Posterior cingulate gyrus (tissue), 11 donors: ENCODE measurements around the gene JOSD1.
A peak's percentile ranks its signal among the peaks of the same experiment; 100 is the strongest.

Experiments
- DNase-seq, 10 donors: peaks; one replicate each; pipeline versions ENCODE4 v3.0.0 to v3.0.0-alpha.2; 2020 to 2021; ENCODE audit warnings: mixed read lengths in 3 of 10
- intact Hi-C: fragments of 100-400 bp; cut with DNase I; formaldehyde crosslinking; loops from one replicate; pipeline ENCODE4 v1.15.1; 2023

Gene JOSD1

DNA sequence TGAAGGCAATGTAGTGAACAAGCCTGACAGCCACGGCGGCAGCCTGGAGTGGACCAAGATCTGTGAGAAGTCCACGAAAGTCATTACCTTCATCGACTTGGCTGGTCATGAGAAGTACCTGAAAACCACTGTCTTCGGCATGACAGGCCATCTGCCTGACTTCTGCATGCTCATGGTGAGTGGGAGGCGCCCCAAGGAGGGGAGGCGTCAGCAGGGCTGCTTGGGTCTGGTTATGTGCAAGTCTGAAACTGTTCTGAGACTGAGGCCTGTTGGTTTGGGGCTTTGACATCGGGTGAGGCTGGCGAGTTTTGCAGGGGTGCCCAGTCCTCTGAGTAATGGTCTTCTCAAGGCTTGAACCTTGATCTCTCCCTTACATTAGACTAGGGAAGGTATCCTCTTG is 16.1 kb upstream of the JOSD1 start:
- peak in 1 of 10 donors; percentile 73 for DNase-seq
- intact Hi-C loops = no loop called here

GRCh38 chr22:38716271-38716670 is 15.5 kb upstream of the JOSD1 start:
- intact Hi-C loops = no loop called here
- DNase-seq = no peak

GRCh38 chr22:38715852-38716251 is 15.1 kb upstream of the JOSD1 start:
- DNase-seq = peak in 1 of 10 donors; percentile 62
- intact Hi-C loops = no loop called here

DNA sequence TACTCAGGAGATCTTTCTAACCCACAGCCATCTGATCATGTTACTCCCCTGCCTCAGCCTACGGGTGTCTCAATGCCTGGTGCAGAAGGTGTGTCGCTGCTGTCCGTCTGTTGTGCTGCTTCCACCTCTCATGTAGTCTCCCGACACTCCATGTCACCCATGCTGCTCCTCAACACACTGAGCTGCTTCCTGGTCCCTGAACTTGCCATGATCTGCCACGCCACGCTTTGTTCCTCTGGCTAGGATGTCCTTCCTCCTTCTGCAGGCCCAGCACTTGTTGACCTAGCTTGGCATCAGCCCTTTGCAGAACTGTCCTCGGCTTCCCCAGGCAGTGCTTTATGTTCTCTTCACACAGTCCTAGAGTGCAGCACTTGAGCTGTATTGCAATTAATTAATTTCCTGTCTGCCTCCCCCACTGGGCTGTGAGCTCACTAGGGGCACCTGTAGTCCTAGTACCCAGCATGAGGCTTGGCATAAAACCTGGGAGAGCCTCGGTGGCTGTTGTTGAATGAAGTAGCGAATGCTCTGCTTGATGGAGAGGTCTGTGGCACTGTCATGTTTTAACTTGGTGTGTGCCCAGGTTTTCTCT is 14.5 kb upstream of the JOSD1 start:
- intact Hi-C loops = no loop called here
- DNase-seq = peak in 1 of 10 donors; percentile 75

GRCh38 chr22:38713921-38714320 is 13.2 kb upstream of the JOSD1 start:
- no peak for DNase-seq
- intact Hi-C loops = no loop called here

DNA sequence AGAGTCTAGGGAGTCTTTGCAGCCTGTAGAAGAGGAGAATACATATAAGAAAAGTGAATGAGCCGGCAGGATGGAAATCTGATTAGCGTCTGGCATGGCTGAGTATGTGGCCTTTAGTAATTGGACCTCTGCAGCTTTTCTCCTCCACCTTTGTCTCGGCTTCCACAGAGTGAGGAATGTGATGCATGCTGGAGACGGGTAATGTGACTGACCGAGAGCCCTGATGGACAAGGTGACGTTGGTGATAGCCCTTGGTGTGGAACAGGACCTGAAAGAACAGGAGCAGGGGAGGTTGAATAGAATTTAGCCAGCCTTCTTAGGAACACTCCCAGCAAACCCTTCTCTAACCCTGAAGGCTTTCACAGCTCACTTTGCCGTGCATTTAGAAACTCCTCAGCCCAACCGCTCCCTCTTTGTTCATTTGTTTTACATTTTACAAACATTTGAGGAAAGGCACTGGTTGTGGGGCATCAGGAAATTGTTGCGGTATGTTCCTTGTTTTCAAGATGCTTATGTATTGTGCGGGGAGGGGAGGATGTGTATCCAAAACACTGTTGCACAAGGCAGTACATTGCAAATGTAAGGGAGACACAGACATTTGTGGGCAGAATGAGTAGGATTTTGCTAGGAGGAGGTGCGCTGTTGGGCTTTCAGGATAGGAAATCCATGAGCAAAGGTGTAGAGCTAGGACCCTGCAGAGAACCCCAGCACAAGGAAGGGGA is 11.9 kb upstream of the JOSD1 start:
- DNase-seq = no peak
- intact Hi-C loops = no loop called here

- no peak for DNase-seq
- intact Hi-C loops = no loop called here
These were observed 10.1 kb upstream of the JOSD1 start for GRCh38 chr22:38710866-38711265.

DNA sequence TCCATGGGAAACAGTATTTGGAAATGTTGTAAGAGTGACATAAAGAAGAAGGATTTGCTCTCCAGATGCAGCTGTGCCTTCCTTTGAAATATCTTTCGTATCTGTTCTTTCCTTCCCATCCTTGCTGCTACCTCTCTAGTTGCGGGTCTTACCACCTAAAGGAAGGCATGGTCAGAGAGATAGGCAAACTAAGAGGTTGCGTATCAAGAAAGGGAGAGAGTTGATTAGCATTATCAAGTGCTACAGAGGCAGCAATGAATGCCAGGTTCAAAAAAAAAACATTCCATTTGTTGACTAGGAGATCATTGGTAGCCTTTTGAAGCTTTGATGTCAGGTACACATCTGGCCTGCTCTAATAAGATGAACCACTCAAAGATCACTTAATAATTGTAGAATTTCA is 9.6 kb upstream of the JOSD1 start:
- intact Hi-C loops = no loop called here
- no peak for DNase-seq

DNA sequence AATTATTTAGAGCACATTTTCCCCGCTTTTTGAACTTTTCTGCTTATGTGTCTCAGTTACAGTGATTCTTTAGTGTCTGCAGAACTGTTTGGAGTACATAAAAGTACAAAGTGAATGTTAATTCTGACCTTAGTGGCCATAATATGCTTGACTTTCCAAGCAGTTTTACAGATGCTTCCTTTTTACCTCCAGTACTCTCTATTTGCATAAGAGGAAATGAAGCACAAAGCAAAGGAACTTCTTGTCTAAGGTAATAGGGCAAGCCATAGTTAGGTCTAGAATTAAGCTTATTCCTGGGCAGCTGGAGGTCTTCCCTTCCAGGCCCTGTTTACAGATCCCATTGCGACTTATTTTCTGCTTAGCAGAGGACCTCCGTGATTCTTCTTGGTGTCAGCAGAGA is 8.6 kb upstream of the JOSD1 start:
- intact Hi-C loops = loop anchor here (10.0 kb wide), 1 partner anchor 205 kb away; the partner anchor contains the start of gene DDX17
- DNase-seq = no peak

DNA sequence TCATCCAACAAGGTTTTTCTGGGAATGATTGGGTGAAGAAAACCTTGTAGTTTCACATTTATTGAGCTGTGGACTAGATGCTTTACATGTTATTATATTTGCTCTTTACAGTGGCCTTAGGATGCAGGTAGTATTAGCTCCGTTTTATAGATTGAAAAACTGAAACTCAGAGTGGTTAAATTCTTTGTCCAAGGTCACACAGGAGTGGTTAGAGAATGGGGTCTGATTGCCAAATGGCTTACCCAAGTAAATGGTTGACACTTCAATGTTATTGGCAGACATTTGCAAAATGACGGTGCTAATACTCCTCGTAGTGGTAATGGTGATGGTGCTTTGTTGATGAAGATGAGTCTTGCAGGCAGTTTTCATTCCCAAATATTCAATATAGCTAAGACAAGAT is 7.2 kb upstream of the JOSD1 start:
- intact Hi-C loops = loop anchor here (10.0 kb wide), 1 partner anchor 203 kb away; the partner anchor contains the start of gene DDX17
- no peak for DNase-seq

- intact Hi-C loops = loop anchor here (10.0 kb wide), 1 partner anchor 203 kb away; the partner anchor contains the start of gene DDX17
- no peak for DNase-seq
These were observed 6.6 kb upstream of the JOSD1 start for GRCh38 chr22:38707346-38707745.

- DNase-seq = no peak
- intact Hi-C loops = loop anchor here (10.0 kb wide), 1 partner anchor 202 kb away; the partner anchor contains the start of gene DDX17
These were observed 6.1 kb upstream of the JOSD1 start for GRCh38 chr22:38706901-38707195.

DNA sequence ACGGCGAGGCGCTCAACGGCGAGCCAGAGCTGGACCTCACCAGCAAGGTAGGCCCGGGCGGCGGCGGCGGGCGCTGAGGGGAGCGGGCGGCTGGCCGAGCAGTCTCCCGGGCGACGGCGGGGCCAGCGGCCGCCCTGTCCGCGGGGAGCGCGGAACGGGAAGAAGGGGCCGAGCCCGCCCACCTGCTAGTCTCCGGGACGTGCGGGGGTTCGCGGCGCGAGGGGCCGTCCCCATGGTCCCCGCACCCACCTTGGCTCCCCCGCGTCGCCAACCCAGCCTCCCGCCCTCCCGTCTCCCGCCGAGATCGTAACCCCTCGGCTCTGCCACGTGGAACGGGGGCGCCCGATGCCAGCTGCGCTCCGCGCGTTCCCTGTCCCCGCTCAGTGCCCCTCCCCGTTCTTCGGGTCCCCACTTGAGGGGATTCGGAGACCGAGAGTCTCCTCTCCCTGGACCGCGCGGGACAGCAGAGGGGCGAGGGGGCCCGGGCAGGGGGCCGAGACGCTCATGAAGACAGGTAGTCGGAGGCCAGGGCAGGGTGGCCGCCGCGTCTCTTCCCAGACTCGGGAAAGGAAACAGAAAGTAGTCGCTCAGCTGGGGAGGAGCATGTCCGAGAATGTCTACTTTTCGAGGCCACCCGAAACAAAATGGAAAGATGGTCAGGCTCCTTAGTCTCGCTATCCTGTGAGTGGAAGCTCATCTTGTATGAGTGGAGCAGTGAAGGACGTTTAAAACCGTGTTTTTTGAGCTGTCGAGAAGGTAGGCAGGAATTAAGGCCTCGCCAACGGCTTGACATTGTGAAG is 5.6 kb upstream of the JOSD1 start:
- intact Hi-C loops = loop anchor here (10.0 kb wide), 1 partner anchor 202 kb away; the partner anchor contains the start of gene DDX17
- DNase-seq = peak in 7 of 10 donors; percentile 18 to 91 (median 52)

DNA sequence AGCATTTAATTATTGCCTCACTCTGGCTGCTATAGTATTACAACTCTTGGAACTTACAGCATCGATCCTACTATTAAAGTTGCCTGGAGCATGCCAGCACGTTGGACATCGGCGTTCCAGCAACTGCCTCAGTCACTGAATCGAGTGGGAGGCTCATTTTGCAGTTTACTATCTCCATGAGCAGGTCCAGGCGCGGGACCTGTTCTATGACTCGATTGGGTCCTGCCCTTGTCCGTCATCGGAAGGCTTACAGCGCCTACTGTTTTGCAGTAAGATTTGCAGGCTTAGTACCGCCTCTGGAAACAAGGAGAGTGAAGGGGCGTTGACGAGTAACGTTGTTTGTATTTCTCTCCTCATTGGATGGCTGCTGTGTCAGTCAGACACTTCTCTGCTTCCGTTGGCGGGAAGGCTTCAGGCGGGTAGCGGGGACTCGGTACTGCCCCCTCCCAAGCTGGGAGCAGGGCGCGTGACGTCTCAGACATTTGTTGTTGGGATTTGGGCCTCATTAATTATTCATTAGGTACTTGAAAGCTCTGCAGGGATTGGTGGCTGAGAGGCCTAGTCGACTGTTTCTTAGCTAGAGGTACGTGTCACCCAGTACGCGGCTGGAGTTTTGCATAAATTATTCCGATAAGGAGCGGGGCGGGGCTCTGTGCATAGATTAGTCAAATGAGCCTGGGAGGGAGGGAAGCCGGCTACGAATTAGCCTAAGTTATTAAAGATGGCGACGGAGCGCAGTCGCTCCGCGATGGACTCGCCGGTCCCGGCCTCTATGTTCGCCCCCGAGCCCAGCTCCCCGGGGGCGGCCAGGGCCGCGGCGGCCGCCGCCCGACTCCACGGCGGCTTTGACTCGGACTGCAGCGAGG is 4.7 kb upstream of the JOSD1 start, which contains the start of gene GTPBP1:
GTPBP1 (plus strand) TSS at position 710 of the 866 bp plus-strand sequence; CDS start at position 722, 12 bp downstream.
- intact Hi-C loops = loop anchor here (2.0 to 10.0 kb wide), 2 partner anchors 49 to 201 kb away; partner anchors contain the start of genes DDX17 and SUN2
- peak; percentile 96 to 100 (median 98) for DNase-seq

DNA sequence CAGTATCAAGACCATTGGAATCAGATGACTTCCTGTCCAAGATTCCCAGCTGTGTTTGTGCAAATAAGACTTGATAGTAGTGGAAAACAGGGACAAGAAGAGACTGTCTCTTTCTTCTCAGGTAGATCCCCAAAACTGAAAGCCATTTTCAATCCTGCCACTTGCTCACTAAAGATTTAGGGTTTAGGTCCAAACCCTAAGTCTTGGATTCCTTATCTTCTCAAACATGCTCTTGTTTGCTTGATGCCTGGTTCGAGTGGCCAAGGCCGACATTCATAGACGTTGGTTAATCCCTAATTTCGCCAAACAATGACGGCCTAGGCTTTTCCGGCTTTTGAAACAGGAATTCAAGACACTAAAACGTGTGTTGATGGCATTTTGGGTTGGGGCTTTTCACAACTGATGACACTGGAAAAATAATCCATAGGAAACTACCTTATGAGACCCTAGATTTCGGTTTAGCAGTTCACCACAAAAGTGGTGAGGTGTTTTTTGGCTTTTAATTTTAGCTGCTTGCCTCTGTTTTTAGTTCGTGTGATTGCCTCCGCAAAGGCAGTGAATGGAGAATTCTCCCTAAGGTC is 4.0 kb upstream of the JOSD1 start:
- intact Hi-C loops = loop anchor here (2.0 to 10.0 kb wide), 2 partner anchors 50 to 200 kb away; partner anchors contain the start of genes DDX17 and SUN2
- DNase-seq = no peak

DNA sequence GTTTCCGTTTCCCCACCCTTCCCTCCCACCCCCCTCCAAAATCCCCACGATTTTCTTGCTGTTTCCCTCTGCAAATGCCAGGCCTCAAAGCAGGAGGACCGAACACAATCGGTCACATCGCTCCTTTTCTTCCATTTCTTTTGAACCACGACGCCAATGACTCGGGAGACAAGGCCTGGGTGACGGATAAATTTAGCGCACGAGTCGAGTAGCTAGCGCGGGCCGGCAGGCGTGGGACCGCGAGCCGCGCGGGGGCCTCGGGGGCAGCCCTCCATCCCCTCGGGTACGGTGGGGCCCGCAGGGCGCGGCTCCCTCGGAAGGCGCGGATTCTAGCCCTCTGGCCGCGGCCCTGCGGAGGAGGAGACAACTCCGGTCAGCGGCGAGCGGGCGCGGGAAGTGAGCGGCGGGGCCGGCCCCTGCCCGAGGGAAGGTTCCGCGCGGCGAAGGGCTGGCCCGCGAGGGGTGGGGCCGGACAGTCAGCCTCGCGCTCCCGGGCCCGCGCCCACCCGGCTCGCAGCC is 414 bp downstream of the JOSD1 start:
- intact Hi-C loops = loop anchor here (10.0 kb wide), 1 partner anchor 196 kb away; the partner anchor contains the start of gene DDX17
- peak in 2 of 10 donors; percentile 18 to 76 for DNase-seq

GRCh38 chr22:38699784-38700183 is 959 bp downstream of the JOSD1 start:
- intact Hi-C loops = loop anchor here (2.0 to 10.0 kb wide), 2 partner anchors 17 to 195 kb away; partner anchors contain the start of gene DDX17
- DNase-seq = peak in 1 of 10 donors; percentile 79

- no peak for DNase-seq
- intact Hi-C loops = loop anchor here (2.0 kb wide), 1 partner anchor 16 kb away; no protein-coding TSS in a partner anchor
These were observed 1.6 kb downstream of the JOSD1 start for GRCh38 chr22:38699143-38699542.
